HG03108 (cell line): Measurements from ENCODE around the gene WASF3.

Experiments used
- ATAC-seq: cut with Tn5 transposase; IDR thresholded peaks from one replicate; pipeline ENCODE4 v1.9.1; 2021; ENCODE audit warnings: moderate library complexity; ENCODE audit not compliant: unreplicated experiment

WASF3 gene

DNA sequence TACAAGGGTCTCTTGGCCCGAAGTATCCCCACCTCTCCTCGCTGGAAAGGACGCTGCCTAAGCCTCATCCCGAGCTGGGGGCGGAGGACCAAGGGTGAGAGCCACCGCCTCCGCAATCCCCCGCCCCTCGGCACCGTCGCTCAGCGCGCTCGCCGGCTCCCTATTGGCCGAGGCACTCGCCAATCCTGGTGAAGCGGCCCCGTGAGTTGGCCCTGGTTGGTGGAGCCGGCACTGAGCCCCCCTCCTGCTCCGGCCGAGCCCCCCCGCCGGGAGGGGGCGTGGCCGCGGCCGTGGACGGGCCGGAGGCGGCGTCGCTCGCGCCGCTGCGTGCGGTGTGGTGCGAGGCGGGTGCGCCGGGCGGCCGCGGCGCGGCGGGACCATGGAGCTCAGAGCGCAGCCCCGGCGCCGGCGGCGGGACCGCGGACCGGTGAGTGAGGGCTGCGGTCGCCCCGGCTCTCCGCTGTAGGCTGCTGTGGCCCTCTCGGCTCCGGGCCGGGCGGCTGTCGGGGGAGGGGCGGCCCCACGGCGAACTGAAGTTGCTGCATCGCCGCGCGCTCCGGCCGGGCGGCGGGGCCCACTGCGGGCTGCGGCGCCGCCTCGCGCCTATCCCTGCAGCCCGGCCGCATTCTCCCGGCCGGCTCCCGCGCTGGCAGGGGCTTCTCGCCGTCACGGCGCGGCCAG lies at the start of gene WASF3:
Gene WASF3 (plus strand): TSS at position 291 of the 681 bp plus-strand sequence. CDS start 84,588 bp downstream, outside the sequence.
- ATAC-seq, result peak; percentile 96

GRCh38 chr13:26508885-26509284 lies 48.6 kb upstream of the WASF3 start:
- no peak for ATAC-seq

GRCh38 chr13:26509491-26509890 lies 48.0 kb upstream of the WASF3 start:
- ATAC-seq, result no peak

DNA sequence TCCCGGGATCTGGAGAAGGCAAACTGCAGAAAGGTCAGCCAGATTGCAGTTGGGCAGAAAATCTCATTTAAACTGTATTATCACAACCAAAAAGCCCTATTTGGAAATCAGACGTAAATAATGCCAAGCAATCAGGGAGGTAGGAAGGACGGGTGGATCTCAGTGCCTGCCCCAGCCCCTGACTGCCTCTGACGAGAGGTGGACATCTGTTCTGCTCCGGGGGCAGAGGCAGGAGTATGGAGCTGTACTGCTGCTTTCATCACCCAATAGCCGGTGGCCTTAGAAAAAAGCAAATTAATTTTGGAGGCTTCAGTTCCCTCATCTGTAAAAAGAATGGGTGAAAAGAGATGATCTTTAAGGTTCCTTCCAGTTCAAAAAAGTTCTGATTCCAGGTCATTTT lies 43.6 kb upstream of the WASF3 start:
- ATAC-seq, result no peak

GRCh38 chr13:26515721-26516120 lies 41.8 kb upstream of the WASF3 start:
- no peak for ATAC-seq

GRCh38 chr13:26517936-26518335 lies 39.5 kb upstream of the WASF3 start:
- no peak for ATAC-seq

GRCh38 chr13:26518451-26518959 lies 39.0 kb upstream of the WASF3 start:
- ATAC-seq, result no peak

DNA sequence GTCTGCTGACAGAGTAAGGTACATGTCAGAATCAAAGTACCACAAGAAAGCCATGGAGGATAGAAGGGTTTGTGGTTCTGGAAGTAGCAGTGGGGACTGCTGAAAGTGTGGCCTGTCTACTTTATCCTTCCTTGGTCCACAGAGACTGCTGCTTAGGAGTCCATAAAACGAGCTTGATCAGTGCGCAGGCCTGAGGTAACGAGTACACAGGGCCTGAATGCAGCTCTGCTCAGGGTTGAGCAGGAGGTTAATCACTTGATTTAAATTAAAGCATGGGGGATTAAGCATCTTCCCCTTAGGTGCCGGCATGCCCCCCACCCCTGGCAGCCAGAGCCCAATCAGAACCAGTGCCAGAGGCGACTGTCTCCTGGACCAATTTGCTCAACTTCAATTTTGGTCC lies 34.9 kb upstream of the WASF3 start:
- no peak for ATAC-seq

DNA sequence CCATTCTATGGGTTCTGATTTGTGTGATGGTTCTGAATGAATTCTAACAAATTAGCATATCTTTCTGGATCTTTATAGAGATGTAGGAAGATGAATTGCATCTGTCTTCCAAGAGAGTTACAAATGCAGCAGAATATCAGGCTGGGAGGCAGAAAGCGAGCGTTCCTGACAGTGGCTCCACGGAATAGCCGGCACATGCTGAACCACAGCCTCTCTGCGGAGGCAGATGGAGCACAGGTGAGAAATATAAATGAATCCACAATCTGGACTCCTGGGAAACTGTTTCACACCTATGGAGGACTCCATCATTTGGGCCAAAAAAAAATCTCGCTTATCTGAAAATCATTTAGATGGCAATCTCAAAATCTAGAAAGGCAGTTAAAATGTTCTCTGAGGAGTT lies 34.5 kb upstream of the WASF3 start:
- no peak for ATAC-seq

DNA sequence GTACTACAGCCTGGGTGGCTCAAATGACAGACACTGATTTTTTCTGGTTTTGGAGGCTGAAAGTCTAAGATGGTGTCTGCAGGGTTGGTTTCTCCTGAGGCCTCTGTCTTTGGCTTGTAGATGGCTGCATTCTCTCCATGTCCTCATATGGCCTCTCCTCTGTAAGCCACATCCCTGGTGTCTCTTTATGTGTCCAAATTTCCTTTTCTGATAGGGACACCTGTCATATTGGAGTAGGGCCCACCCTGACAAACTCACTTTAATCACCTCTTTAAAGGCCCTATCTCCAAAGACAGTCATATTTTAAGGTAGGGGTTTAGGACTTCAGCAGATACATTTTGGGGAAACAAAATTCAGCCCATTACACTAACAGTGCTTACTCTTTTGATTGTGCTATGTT lies 32.0 kb upstream of the WASF3 start:
- no peak for ATAC-seq

DNA sequence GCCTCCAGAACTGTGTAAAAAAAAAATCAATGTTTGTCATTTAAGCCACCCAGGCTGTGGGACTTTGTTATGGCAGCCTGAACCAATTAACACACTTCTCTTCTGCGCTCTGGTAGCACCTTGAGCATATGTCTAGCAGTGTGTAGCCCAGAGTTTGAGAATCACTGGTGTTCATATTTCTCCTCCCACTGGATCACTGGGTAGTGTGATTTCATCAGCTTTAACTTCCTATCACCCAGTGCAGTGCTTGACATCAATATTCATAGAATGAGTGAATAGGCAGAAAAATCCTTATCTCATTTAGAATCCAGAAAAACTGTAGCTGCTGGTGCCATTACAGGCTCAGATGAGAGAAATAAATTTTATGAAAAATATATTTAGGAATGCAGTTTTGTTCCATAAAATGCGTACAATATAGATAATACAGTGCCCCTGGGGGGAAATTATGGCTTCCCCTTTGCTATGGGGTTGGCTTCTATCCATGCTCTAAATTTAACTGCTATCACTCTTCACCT lies 30.7 kb upstream of the WASF3 start:
- ATAC-seq, result no peak

GRCh38 chr13:26528527-26528926 lies 29.0 kb upstream of the WASF3 start:
- no peak for ATAC-seq

- ATAC-seq, result no peak
Measured at GRCh38 chr13:26529441-26529840, 28.0 kb upstream of the WASF3 start.

GRCh38 chr13:26531742-26532141 lies 25.7 kb upstream of the WASF3 start:
- no peak for ATAC-seq

DNA sequence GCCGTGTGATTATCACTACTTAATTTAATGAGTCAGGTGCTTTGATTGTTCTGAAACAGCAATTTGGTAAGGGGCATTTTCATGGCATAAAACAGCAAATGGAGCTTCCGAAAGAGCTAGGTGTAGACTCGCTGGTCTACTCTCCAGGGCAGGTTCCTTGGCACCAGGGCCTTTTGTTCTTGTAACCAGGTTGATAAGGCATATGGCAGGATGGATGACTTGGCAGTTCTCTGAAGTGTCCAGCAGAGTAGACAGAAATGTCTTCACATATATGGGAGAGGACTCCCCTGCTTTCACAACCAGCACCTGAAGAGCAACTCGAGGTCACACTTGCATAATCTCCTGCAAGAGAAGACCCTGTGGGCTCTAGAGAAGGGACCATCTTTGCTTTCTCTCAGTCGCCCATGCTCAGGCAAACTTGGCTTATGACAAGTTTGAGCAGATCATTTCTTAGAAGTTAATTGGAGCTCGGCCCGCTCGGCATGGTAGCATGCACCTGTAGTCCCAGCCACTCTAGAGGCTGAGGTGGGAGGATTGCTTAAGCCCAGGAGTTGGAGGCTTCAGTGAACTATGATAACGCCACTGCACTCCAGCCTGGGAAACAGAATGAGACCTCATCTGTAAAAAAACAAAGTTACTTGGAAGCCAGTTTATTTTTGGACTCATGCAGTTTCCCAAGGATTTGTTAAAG lies 23.3 kb upstream of the WASF3 start:
- no peak for ATAC-seq

DNA sequence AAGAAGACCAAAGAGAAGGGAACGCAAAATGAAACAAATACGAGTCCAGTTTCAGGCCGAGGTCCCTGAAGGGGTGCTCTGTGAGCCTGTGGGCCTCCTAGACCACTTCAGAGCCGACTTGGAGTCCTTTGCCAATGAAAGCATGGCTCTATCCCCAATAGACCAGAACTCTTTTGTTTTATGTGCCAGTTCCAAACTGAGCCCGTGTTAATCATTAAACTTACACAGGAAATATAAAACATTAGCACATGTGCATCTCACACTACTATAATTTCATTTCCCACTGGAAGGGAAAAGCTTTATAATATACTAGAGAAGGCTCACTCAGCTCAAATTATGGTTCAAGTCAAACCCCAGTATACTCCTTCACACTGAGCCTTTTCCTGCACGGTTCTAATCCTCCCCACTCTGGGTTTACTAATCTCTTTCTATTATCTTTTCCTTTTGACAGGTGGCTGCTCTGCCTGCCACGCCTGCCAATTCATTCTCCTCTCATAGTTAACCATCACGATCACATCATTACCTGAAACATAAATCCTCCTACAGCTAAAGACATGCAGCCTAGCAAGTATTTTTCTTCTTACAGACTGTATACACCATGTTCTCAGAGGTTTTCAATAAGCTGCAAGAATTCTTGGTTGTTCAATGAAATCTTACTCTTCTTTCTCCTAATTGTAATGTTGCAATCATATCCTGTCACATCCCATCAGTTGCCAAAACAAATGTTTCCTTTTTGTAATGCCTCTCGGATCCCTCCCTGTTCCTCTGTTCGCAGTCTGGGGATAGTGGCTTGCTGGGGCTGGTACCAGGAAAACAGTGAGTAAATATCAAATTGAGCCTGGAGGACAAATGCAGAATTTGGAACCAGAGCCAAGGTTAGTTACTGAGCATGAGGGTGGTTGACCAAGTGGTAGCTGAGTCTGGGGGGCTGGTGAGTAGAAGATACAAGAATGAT lies 18.8 kb upstream of the WASF3 start:
- ATAC-seq, result no peak

- ATAC-seq, result no peak
Measured at GRCh38 chr13:26539738-26540292, 17.7 kb upstream of the WASF3 start.

DNA sequence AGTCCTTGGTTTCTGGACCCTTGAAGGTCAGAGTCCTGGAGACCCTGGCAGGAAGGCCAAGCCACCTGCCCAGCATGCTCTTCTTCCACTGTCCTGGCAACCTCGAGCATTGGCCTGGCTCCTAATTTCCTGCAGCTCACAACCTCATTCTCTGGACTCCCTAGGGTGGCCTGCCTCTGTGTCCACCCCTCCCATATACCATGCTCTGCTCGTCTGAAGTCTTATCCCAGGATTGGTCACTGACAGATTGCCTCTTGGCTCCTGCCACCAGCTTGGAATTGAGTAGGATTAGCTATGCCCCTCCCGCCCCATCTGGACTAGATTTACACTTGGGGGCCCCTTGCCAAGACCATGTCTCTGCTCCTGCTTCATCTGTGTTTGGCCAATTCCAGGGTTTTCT lies 17.1 kb upstream of the WASF3 start:
- ATAC-seq, result no peak

GRCh38 chr13:26541041-26541440 lies 16.4 kb upstream of the WASF3 start:
- no peak for ATAC-seq

GRCh38 chr13:26541678-26542568 lies 15.6 kb upstream of the WASF3 start:
- no peak for ATAC-seq
